Pancreas (tissue), 10 donors: Measurements from ENCODE around the gene SLC7A6. TPM values are rescaled to one million over a fixed set of nuclear protein-coding genes. Genes with fewer than 3 reads are reported as not detected.

ENCODE experiments used
- ATAC-seq, 4 donors: fragments of 200-7000 bp; cut with Tn5 transposase; one replicate each; pipeline versions ENCODE4 v1.8.0 to v1.9.1; 2020; ENCODE audit warnings: mild to moderate bottlenecking in 4 of 4, moderate library complexity in 4 of 4
- DNase-seq, 6 donors: peaks; one replicate each; pipeline ENCODE4 v3.0.0-alpha.2; 2020
- FAIRE-seq: peaks from 2 replicates; lab custom pipeline; 2012; peaks lifted over from hg19 to GRCh38; lab: Jason Lieb, UNC
- H3K27ac ChIP-seq, 4 donors: fragments of 200-600 bp; sonication (generic); 1 replicate in 3 of 4; 2 replicates in 1 of 4; pipeline versions ENCODE4 v1.5.0 to v1.8.0; 2020
- H3K27me3 ChIP-seq, 4 donors: fragments of 200-600 bp; one replicate each; pipeline ENCODE4 v1.8.0; 2021
- H3K36me3 ChIP-seq, 3 donors: fragments of 200-600 bp; sonication (generic) in 1 of 3; one replicate each; pipeline versions ENCODE4 v1.5.0 to v1.8.0; 2020 to 2021
- H3K4me1 ChIP-seq, 3 donors: fragments of 200-600 bp; one replicate each; pipeline ENCODE4 v1.8.0; 2021
- H3K4me3 ChIP-seq, 4 donors: fragments of 200-600 bp; sonication (generic) in 2 of 4; one replicate each; pipeline versions ENCODE4 v1.5.0 to v1.8.0; 2020 to 2021
- H3K9me3 ChIP-seq, 4 donors: fragments of 200-600 bp; one replicate each; pipeline ENCODE4 v1.8.0; 2021
- WGBS, 2 donors: extraction: QIAGEN DNeasy Blood & Tissue Kit; methylation state at CpG; one replicate each; pipeline ENCODE4 v1.1.7; 2013; 5-methylcytosine and 5-hydroxymethylcytosine counted together
- intact Hi-C, 3 donors: fragments of 100-400 bp; cut with DNase I; formaldehyde crosslinking; loops; one replicate each; pipeline versions ENCODE4 v1.11.1 to v1.14.2; 2022
- polyA plus RNA-seq, 2 donors: library from polyadenylated mRNA; stranded (reverse); fragments of 200-250 nt; gene quantifications; one replicate each; pipeline ENCODE4 v1.2.3, GENCODE V29; 2013
- total RNA-seq, 6 donors: library from RNA; stranded (reverse); fragmentation: NEBNext Ultra II Directional in 4 of 6; extraction: Animal tissue kit (Norgen Biotek cat#: 25700) in 4 of 6; gene quantifications; one replicate each; pipeline versions ENCODE4 v1.2.1 to v1.2.4, GENCODE V29; 2021 to 2023
- TF ChIP-seq, protein P1 (sequence below), 4 donors: fragments of 200-600 bp; sonication (generic) in 3 of 4; IDR thresholded peaks; one replicate each; pipeline versions ENCODE4 v1.5.0 to v1.8.0; 2021; ENCODE audit warnings: antibody characterized with exemption in 4 of 4
- donor health status: healthy with polysubstance abuse.
- donor health status: DM: no; HTN: no; CAD: no; lungs with moderate emphysema.
- donor health status: DM: no; HTN: no; CAD: no.
- donor health status: control.
- donor health status: control.
- donor health status: Bipolar disorder and iron deficiency.
- donor health status: DM: yes; HTN: yes; CAD: no.
- donor health status: DM: no; HTN: no; CAD: no.
- donor health status: DM: no; HTN: no; CAD: no.
- donor health status: DM: yes; HTN: yes; CAD: no.

The SLC7A6 gene
- total and polyA plus RNA-seq, 8 donors: 3.1 to 8.7 (median 5.4) TPM

DNA sequence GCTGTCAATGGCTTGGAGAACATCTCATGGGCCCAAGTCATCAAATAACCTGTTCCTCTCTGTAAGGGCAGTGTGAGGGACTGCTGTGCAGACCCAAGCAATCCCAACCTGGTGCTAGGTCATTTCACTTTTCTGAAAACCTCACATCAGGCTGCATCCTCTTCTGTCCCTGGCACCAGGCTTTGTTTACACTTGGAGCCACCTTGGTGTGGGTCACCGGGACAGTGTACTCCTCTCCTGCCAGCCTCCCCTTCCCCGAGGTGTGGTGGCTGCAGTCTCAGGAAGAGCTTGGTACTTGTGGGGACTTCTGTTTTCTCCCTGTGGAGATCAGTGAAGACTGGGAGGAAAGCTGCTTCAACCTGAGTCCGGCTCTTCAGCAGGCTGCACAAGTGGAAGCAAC lies 34.0 kb downstream of the SLC7A6 start:
- ATAC-seq (no peak), DNase-seq (no peak), FAIRE-seq (no peak)
- intact Hi-C loops: no loop called here
- WGBS, 2 donors: 79 to 85% methylated on average over 3 of the region's 3 CpGs
- Histone ChIP-seq H3K4me3 (no peak overlapping the region), H3K27ac (no peak overlapping the region), H3K27me3 (no peaks in the 10 kb centered on the region), H3K9me3 (no peaks in the 10 kb centered on the region), H3K36me3 (peaks cover 0 to 41% (median 19%) of the 10 kb centered on the region in 3 donors), H3K4me1 (no peaks in the 10 kb centered on the region)
- TF ChIP-seq, protein P1, sequence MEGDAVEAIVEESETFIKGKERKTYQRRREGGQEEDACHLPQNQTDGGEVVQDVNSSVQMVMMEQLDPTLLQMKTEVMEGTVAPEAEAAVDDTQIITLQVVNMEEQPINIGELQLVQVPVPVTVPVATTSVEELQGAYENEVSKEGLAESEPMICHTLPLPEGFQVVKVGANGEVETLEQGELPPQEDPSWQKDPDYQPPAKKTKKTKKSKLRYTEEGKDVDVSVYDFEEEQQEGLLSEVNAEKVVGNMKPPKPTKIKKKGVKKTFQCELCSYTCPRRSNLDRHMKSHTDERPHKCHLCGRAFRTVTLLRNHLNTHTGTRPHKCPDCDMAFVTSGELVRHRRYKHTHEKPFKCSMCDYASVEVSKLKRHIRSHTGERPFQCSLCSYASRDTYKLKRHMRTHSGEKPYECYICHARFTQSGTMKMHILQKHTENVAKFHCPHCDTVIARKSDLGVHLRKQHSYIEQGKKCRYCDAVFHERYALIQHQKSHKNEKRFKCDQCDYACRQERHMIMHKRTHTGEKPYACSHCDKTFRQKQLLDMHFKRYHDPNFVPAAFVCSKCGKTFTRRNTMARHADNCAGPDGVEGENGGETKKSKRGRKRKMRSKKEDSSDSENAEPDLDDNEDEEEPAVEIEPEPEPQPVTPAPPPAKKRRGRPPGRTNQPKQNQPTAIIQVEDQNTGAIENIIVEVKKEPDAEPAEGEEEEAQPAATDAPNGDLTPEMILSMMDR (IDR thresholded peaks at IDR 0.05): no peak

GRCh38 chr16:68298907-68299561 lies 34.7 kb downstream of the SLC7A6 start:
- peaks cover 0 to 48% (median 19%) of the 10 kb centered on the region in 3 donors for H3K36me3 ChIP-seq
- H3K27ac ChIP-seq: no peak overlapping the region
- intact Hi-C loops: no loop called here
- no peaks in the 10 kb centered on the region for H3K4me1 ChIP-seq
- TF ChIP-seq, protein P1 (IDR thresholded peaks at IDR 0.05): no peak
- 65 to 75% methylated on average over 5 of the region's 5 CpGs for WGBS, 2 donors
- H3K27me3 ChIP-seq: no peaks in the 10 kb centered on the region
- peak in 1 of 6 donors; percentile 32 for DNase-seq
- peak in 1 of 4 donors; percentile 24 for ATAC-seq
- FAIRE-seq: no peak
- H3K4me3 ChIP-seq: no peak overlapping the region
- no peaks in the 10 kb centered on the region for H3K9me3 ChIP-seq

DNA sequence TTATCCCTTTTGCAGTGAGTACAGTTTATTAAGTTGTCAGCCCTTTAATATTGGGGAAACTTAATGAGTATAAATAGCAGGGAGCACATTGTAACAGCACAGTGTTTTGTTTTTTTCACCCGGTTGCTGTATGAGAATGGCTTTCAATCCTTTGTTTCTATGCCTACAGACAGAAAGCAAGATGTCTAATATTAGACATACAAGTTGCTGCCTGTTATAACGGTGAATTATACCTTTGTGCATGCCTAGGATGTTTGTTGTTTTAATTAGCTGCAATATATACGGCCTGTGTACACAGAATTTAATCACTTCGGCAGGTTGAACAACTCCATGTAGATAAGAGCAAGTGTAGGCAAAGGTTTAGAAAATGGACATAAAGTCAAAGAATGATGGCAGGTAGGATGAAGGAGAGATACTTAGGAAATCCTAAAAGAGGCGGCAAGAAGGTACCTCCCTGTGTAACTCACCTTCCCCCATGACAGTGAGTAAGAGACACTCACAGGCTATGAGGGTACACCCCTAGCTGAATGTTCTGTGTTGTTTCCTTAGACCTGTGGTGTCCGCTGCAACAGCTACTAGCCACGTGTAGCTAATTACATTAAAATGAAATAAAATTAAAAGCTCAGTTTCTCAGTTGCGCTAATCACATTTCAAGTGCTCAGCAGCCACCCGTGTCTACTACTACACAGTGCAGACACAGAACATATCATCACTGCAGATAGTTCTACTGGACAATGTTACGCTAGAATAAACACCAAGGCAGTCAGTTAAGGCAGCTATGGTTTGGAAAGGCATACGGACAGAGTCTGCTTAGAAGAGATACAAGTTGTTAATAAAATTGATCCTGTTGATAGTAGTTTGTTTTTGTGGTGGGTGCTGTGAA lies 35.5 kb downstream of the SLC7A6 start:
- ATAC-seq: no peak

GRCh38 chr16:68300734-68301459 lies 36.6 kb downstream of the SLC7A6 start:
- ATAC-seq (no peak), DNase-seq (no peak), FAIRE-seq (no peak)
- WGBS, 2 donors: 79% methylated on average over 7 of the region's 7 CpGs
- TF ChIP-seq, protein P1 (IDR thresholded peaks at IDR 0.05): no peak
- no peaks in the 10 kb centered on the region for H3K4me1 ChIP-seq
- H3K27me3 ChIP-seq: no peaks in the 10 kb centered on the region
- peaks cover 0 to 52% (median 19%) of the 10 kb centered on the region in 3 donors for H3K36me3 ChIP-seq
- intact Hi-C loops: no loop called here
- H3K9me3 ChIP-seq: no peaks in the 10 kb centered on the region
- no peak overlapping the region for H3K4me3 ChIP-seq
- H3K27ac ChIP-seq: no peak overlapping the region

More for the DNA sequence above, 35.5 kb downstream of the SLC7A6 start:
- intact Hi-C loops: no loop called here
- H3K27me3 ChIP-seq: no peaks in the 10 kb centered on the region
- FAIRE-seq: no peak
- WGBS, 2 donors: 74 to 77% methylated on average over 11 of the region's 11 CpGs
- no peaks in the 10 kb centered on the region for H3K4me1 ChIP-seq
- H3K36me3 ChIP-seq: peaks cover 0 to 52% (median 19%) of the 10 kb centered on the region in 3 donors
- no peak overlapping the region for H3K4me3 ChIP-seq
- H3K27ac ChIP-seq: no peak overlapping the region
- no peaks in the 10 kb centered on the region for H3K9me3 ChIP-seq
- TF ChIP-seq, protein P1 (IDR thresholded peaks at IDR 0.05): no peak
- no peak for DNase-seq
